ENCODE data around the gene BCR. TPM values are rescaled to one million over a fixed set of nuclear protein-coding genes. Genes with fewer than 3 reads are reported as not detected.

BCR gene
- total RNA-seq, 6 donors from 2014 or later, result 47.1 to 105 (median 68.6) TPM

DNA sequence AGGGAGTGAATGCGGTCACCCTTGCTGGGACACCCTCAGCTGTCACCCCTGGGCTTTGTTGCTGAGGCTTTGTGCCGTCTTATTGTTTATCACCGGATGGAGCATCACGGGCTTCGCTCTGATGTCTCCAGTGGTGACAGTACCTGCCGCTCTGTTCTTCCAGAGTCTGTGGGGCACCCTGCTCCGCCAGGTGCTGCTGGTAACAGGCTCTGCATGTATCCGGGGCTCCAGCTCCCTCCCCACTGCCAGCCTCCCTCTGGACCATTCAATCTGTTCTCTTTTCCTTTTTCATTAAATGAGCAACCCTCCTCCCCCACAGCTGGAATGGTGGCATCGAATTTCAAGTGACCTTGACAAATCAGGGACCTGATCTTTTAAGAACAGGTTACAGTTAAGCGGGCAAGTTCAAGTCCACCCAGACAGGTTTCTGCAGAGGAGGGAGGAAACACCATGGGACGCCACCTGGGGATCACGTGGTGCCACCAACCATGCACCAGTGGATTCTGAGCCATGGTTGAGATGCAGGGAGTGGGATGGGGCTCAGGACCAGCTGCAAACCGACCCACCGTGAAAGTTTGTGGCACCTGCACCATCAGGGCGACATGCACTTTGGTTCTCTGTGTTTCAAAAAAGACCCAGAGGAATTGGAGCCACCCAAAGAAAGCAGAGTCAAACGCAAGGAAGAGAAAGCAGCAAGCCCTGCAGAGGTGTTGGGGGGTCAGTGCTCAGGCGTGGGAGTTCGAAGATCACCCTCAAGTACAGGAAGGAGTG lies 89.3 kb downstream of the BCR start:
- 87 to 91% methylated on average over 16 to 18 of the region's 18 CpGs for WGBS, 2 donors
- Histone ChIP-seq H3K27ac (no peak overlapping the region), H3K4me1 (no peaks in the 10 kb centered on the region), H3K4me3 (no peak overlapping the region), H3K9me3 (no peaks in the 10 kb centered on the region), H3K27me3 (no peaks in the 10 kb centered on the region), H3K36me3 (peaks cover 0 to 84% (median 50%) of the 10 kb centered on the region in 4 donors)
- DNase-seq, result no peak
- no peak for TF ChIP-seq EP300 (IDR thresholded peaks at IDR 0.05)
- TF ChIP-seq POLR2A (IDR thresholded peaks at IDR 0.05), result no peak
- TF ChIP-seq, protein P1, sequence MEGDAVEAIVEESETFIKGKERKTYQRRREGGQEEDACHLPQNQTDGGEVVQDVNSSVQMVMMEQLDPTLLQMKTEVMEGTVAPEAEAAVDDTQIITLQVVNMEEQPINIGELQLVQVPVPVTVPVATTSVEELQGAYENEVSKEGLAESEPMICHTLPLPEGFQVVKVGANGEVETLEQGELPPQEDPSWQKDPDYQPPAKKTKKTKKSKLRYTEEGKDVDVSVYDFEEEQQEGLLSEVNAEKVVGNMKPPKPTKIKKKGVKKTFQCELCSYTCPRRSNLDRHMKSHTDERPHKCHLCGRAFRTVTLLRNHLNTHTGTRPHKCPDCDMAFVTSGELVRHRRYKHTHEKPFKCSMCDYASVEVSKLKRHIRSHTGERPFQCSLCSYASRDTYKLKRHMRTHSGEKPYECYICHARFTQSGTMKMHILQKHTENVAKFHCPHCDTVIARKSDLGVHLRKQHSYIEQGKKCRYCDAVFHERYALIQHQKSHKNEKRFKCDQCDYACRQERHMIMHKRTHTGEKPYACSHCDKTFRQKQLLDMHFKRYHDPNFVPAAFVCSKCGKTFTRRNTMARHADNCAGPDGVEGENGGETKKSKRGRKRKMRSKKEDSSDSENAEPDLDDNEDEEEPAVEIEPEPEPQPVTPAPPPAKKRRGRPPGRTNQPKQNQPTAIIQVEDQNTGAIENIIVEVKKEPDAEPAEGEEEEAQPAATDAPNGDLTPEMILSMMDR (IDR thresholded peaks at IDR 0.05), result no peak
- TF ChIP-seq POLR2AphosphoS5 (IDR thresholded peaks at IDR 0.05), result no peak
- ATAC-seq (ENCODE audit: low FRiP score in 2 of 2), result no peak

DNA sequence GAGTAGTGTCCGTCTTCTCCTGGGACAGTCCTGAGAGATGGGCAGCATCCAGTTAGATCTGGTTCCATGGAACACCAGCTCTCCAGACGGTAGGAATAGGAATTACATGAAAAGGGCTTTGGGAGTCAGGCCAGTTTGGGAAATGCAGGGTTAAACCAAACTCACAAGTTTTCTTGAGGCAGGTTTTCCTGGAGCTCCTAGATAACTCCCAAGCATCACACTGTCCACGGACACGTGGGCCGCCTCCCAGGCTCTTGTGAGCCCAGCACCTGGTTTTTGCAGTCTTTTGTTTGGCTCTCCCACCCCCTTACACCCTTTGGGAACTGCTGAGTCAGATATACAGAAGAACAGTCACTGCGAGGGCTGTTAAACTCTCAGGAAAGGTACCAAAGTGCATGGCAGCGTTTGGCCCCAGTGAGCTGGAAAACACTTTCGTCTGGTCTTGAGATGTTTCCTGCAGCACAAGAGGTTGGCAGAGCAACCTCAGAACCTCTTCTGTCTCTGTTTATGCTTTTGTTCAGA lies 90.0 kb downstream of the BCR start:
- Histone ChIP-seq H3K27me3 (no peaks in the 10 kb centered on the region), H3K36me3 (peaks cover 0 to 83% (median 51%) of the 10 kb centered on the region in 4 donors), H3K9me3 (no peaks in the 10 kb centered on the region), H3K4me3 (no peak overlapping the region), H3K27ac (no peak overlapping the region), H3K4me1 (no peaks in the 10 kb centered on the region)
- ATAC-seq (ENCODE audit: low FRiP score in 2 of 2), result no peak
- 61 to 64% methylated on average over 8 of the region's 8 CpGs for WGBS, 2 donors
- DNase-seq, result no peak
- no peak for TF ChIP-seq POLR2A (IDR thresholded peaks at IDR 0.05)
- TF ChIP-seq EP300 (IDR thresholded peaks at IDR 0.05), result no peak
- TF ChIP-seq, protein P1 (IDR thresholded peaks at IDR 0.05), result no peak
- TF ChIP-seq POLR2AphosphoS5 (IDR thresholded peaks at IDR 0.05), result no peak

DNA sequence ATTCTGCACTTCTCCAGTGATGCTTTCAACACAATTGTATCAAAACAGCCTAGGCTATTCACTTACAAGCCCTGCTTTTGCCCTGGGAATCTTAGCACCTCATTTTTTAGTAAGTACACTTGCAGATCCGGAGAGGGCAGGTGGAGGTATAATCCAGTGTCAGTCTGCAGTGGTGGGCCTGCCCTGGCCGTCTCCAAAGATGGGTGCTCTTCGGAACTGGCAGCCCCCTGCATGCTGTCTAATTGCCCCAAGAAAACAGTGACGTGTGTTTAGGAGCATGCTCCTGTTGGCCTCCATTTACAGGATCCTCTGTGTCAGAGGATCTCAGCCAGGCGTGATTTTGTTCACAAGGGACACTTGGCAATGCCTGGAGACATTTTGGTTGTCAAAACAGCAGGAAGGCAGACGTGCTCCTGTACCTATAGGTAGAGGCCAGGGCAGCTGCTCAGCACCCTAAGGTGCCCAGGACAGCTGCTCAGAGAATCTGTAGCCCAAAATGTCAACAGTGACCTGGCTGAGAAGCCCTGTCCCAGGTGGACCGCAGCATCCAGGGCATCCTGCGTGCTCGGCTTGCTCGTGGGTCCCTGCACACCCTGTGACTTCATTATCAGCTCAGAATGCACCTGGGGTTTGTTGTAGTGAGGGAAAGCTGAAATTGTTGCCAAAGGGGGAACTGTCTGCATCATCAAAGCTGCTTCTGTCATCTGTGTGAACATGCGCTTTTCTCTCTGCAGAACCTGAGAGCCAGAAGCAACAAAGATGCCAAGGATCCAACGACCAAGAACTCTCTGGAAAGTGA lies 90.7 kb downstream of the BCR start:
- H3K27me3 ChIP-seq, result no peaks in the 10 kb centered on the region

DNA sequence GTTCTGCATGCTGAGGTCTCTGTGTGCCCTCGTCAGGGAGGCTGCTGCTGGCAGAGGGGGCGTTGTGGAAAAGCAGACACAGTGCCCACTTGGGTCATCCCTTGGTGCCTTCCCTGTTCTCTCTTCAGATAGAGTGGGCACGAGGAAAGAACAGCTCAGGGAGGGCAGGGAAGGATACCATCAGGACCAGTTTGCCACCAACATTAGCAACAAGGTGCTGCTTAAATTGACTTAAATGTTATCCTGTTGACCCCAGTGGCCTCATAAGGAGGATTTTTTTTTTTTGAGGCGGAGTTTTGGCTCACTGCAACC lies 91.2 kb downstream of the BCR start:
- Histone ChIP-seq H3K9me3 (no peaks in the 10 kb centered on the region), H3K36me3 (peaks cover 0 to 90% (median 58%) of the 10 kb centered on the region in 4 donors), H3K27ac (no peak overlapping the region), H3K4me1 (no peaks in the 10 kb centered on the region), H3K27me3 (no peaks in the 10 kb centered on the region), H3K4me3 (no peak overlapping the region)
- no peak for ATAC-seq (ENCODE audit: low FRiP score in 2 of 2)
- TF ChIP-seq, protein P1 (IDR thresholded peaks at IDR 0.05), result no peak
- no peak for TF ChIP-seq EP300 (IDR thresholded peaks at IDR 0.05)
- TF ChIP-seq POLR2AphosphoS5 (IDR thresholded peaks at IDR 0.05), result no peak
- no peak for TF ChIP-seq POLR2A (IDR thresholded peaks at IDR 0.05)
- no peak for DNase-seq
- WGBS, 2 donors, result 94 to 96% methylated on average over 4 of the region's 4 CpGs

More for the DNA sequence above, 90.7 kb downstream of the BCR start:
- Histone ChIP-seq H3K4me3 (no peak overlapping the region), H3K36me3 (peaks cover 0 to 86% (median 58%) of the 10 kb centered on the region in 4 donors), H3K27ac (peak overlapping the region in 1 of 4 donors; percentile 39), H3K9me3 (no peaks in the 10 kb centered on the region), H3K4me1 (no peaks in the 10 kb centered on the region)
- no peak for ATAC-seq (ENCODE audit: low FRiP score in 2 of 2)
- 91 to 99% methylated on average over 12 of the region's 12 CpGs for WGBS, 2 donors
- TF ChIP-seq, protein P1 (IDR thresholded peaks at IDR 0.05), result no peak
- no peak for TF ChIP-seq EP300 (IDR thresholded peaks at IDR 0.05)
- no peak for TF ChIP-seq POLR2AphosphoS5 (IDR thresholded peaks at IDR 0.05)
- no peak for TF ChIP-seq POLR2A (IDR thresholded peaks at IDR 0.05)
- DNase-seq, result no peak

All from upper lobe of left lung (tissue), 6 donors.